WTC11 (cell line): ENCODE data around the gene IL27RA. TPM values are rescaled to one million over a fixed set of nuclear protein-coding genes. Genes with fewer than 3 reads are reported as not detected.

Experiments used
- ATF1 ChIP-seq: sonication (generic); formaldehyde crosslinking; IDR thresholded peaks from 2 replicates; pipeline ENCODE4 v1.8.1; 2023; ENCODE audit warnings: mild to moderate bottlenecking, moderate library complexity, missing genetic modification reagents
- CREM ChIP-seq: sonication (generic); formaldehyde crosslinking; IDR thresholded peaks from 2 replicates; pipeline ENCODE4 v1.8.1; 2022; ENCODE audit warnings: mild to moderate bottlenecking, missing genetic modification reagents, moderate library complexity
- E2F1 ChIP-seq: sonication (generic); formaldehyde crosslinking; IDR thresholded peaks from 2 replicates; pipeline ENCODE4 v1.8.0; 2022; ENCODE audit warnings: mild to moderate bottlenecking, missing genetic modification reagents
- FOXJ3 ChIP-seq: sonication (generic); formaldehyde crosslinking; IDR thresholded peaks from 2 replicates; pipeline ENCODE4 v1.9.0; 2021; ENCODE audit warnings: missing genetic modification reagents, mild to moderate bottlenecking, borderline replicate concordance
- NFATC4 ChIP-seq: fragments of 250-450 bp; sonication (Bioruptor Pico); IDR thresholded peaks from 2 replicates; pipeline ENCODE4 v1.9.0; 2021; ENCODE audit warnings: mild to moderate bottlenecking
- NR2C2 ChIP-seq: sonication (generic); formaldehyde crosslinking; IDR thresholded peaks from 2 replicates; pipeline ENCODE4 v1.8.0; 2022; ENCODE audit warnings: mild to moderate bottlenecking, missing genetic modification reagents
- PRDM15 ChIP-seq: sonication (generic); formaldehyde crosslinking; IDR thresholded peaks from 2 replicates; pipeline ENCODE4 v1.8.0; 2022; ENCODE audit warnings: missing genetic modification reagents
- PREB ChIP-seq: sonication (generic); formaldehyde crosslinking; IDR thresholded peaks from 2 replicates; pipeline ENCODE4 v1.8.1; 2022; ENCODE audit warnings: mild to moderate bottlenecking, missing genetic modification reagents, moderate library complexity, borderline replicate concordance
- RELA ChIP-seq: sonication (generic); formaldehyde crosslinking; IDR thresholded peaks from 2 replicates; pipeline ENCODE4 v1.8.1; 2022; ENCODE audit warnings: missing genetic modification reagents, mild to moderate bottlenecking, borderline replicate concordance
- RORB ChIP-seq: fragments of 250-450 bp; sonication (Bioruptor Pico); IDR thresholded peaks from 2 replicates; pipeline ENCODE4 v1.9.0; 2021; ENCODE audit warnings: mild to moderate bottlenecking
- TEAD4 ChIP-seq: sonication (generic); formaldehyde crosslinking; IDR thresholded peaks from 2 replicates; pipeline ENCODE4 v1.8.0; 2022; ENCODE audit warnings: mild to moderate bottlenecking, missing genetic modification reagents
- ZBTB43 ChIP-seq: sonication (generic); formaldehyde crosslinking; IDR thresholded peaks from 2 replicates; pipeline ENCODE4 v1.8.1; 2023; ENCODE audit warnings: mild to moderate bottlenecking, missing genetic modification reagents
- ZMAT4 ChIP-seq: fragments of 250-450 bp; sonication (Bioruptor Pico); IDR thresholded peaks from 2 replicates; pipeline ENCODE4 v1.9.0; 2021; ENCODE audit warnings: mild to moderate bottlenecking
- ZSCAN18 ChIP-seq: fragments of 250-450 bp; sonication (Bioruptor Pico); IDR thresholded peaks from 2 replicates; pipeline ENCODE4 v2.1.2; 2022; ENCODE audit warnings: mild to moderate bottlenecking, moderate library complexity
- total RNA-seq: library from RNA; stranded (reverse); gene quantifications from 3 replicates; pipeline ENCODE4 v1.2.3, GENCODE V29; 2021
- TF ChIP-seq, protein P1 (sequence below): sonication (generic); formaldehyde crosslinking; IDR thresholded peaks from 2 replicates; pipeline ENCODE4 v1.8.1; 2023; ENCODE audit warnings: mild to moderate bottlenecking, missing genetic modification reagents, borderline replicate concordance
- TF ChIP-seq, protein P2 (sequence below): fragments of 200-600 bp; IDR thresholded peaks from 2 replicates; pipeline ENCODE4 v1.8.0; 2022; ENCODE audit warnings: antibody characterized with exemption
- TF ChIP-seq, protein P3 (sequence below): sonication (generic); formaldehyde crosslinking; IDR thresholded peaks from 2 replicates; pipeline ENCODE4 v1.8.1; 2022; ENCODE audit warnings: missing genetic modification reagents, borderline replicate concordance
- TF ChIP-seq, protein P4 (sequence below): sonication (generic); formaldehyde crosslinking; IDR thresholded peaks from 2 replicates; pipeline ENCODE4 v1.8.1; 2023; ENCODE audit warnings: mild to moderate bottlenecking, missing genetic modification reagents, moderate library complexity

The IL27RA gene
- total RNA-seq, 1 experiment from 2014 or later = 12.2 TPM

DNA sequence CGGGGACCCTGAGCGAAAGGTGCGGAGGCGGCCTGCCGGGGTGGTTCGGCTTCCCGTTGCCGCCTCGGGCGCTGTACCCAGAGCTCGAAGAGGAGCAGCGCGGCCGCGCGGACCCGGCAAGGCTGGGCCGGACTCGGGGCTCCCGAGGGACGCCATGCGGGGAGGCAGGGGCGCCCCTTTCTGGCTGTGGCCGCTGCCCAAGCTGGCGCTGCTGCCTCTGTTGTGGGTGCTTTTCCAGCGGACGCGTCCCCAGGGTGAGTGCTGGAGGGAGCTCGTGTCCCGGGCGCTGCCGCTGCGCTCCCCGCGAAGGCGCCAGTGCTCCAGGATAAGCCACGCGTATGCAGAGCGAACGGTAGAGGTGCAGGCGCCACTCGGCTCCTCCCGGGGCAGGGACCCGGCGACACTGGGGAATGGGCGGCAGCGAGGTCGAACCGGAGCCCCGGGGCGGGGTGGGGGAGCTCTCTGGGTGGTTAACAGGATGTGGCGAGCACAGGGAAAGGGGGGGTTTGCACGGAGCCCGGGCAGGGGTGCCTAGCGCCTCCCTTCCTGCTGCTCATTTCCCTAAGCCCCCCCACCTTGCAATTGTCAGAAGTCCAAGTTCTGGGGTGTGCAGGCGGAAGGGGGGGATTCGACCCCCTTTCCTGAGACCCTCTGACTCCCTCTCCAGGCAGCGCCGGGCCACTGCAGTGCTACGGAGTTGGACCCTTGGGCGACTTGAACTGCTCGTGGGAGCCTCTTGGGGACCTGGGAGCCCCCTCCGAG, at the start of gene IL27RA (continued):
- TF ChIP-seq, protein P1, sequence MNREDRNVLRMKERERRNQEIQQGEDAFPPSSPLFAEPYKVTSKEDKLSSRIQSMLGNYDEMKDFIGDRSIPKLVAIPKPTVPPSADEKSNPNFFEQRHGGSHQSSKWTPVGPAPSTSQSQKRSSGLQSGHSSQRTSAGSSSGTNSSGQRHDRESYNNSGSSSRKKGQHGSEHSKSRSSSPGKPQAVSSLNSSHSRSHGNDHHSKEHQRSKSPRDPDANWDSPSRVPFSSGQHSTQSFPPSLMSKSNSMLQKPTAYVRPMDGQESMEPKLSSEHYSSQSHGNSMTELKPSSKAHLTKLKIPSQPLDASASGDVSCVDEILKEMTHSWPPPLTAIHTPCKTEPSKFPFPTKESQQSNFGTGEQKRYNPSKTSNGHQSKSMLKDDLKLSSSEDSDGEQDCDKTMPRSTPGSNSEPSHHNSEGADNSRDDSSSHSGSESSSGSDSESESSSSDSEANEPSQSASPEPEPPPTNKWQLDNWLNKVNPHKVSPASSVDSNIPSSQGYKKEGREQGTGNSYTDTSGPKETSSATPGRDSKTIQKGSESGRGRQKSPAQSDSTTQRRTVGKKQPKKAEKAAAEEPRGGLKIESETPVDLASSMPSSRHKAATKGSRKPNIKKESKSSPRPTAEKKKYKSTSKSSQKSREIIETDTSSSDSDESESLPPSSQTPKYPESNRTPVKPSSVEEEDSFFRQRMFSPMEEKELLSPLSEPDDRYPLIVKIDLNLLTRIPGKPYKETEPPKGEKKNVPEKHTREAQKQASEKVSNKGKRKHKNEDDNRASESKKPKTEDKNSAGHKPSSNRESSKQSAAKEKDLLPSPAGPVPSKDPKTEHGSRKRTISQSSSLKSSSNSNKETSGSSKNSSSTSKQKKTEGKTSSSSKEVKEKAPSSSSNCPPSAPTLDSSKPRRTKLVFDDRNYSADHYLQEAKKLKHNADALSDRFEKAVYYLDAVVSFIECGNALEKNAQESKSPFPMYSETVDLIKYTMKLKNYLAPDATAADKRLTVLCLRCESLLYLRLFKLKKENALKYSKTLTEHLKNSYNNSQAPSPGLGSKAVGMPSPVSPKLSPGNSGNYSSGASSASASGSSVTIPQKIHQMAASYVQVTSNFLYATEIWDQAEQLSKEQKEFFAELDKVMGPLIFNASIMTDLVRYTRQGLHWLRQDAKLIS = no peak
- TF ChIP-seq ZBTB43 (CRISPR knock-in tag) = peak; percentile 62; the same call in 1 of the 2 replicates
- no peak for TF ChIP-seq FOXJ3 (CRISPR knock-in tag)
- TF ChIP-seq, protein P2, sequence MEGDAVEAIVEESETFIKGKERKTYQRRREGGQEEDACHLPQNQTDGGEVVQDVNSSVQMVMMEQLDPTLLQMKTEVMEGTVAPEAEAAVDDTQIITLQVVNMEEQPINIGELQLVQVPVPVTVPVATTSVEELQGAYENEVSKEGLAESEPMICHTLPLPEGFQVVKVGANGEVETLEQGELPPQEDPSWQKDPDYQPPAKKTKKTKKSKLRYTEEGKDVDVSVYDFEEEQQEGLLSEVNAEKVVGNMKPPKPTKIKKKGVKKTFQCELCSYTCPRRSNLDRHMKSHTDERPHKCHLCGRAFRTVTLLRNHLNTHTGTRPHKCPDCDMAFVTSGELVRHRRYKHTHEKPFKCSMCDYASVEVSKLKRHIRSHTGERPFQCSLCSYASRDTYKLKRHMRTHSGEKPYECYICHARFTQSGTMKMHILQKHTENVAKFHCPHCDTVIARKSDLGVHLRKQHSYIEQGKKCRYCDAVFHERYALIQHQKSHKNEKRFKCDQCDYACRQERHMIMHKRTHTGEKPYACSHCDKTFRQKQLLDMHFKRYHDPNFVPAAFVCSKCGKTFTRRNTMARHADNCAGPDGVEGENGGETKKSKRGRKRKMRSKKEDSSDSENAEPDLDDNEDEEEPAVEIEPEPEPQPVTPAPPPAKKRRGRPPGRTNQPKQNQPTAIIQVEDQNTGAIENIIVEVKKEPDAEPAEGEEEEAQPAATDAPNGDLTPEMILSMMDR = peak; percentile 66; the same call in 1 of the 2 replicates
- TF ChIP-seq E2F1 = no peak
- TF ChIP-seq ZMAT4 (CRISPR knock-in tag) = no peak
- TF ChIP-seq ZSCAN18 (CRISPR knock-in tag) = no peak
- no peak for TF ChIP-seq PRDM15 (CRISPR knock-in tag)
- no peak for TF ChIP-seq RELA (CRISPR knock-in tag)
- no peak for TF ChIP-seq NR2C2 (CRISPR knock-in tag)
- TF ChIP-seq, protein P3, sequence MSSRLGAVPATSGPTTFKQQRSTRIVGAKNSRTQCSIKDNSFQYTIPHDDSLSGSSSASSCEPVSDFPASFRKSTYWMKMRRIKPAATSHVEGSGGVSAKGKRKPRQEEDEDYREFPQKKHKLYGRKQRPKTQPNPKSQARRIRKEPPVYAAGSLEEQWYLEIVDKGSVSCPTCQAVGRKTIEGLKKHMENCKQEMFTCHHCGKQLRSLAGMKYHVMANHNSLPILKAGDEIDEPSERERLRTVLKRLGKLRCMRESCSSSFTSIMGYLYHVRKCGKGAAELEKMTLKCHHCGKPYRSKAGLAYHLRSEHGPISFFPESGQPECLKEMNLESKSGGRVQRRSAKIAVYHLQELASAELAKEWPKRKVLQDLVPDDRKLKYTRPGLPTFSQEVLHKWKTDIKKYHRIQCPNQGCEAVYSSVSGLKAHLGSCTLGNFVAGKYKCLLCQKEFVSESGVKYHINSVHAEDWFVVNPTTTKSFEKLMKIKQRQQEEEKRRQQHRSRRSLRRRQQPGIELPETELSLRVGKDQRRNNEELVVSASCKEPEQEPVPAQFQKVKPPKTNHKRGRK (CRISPR knock-in tag) = no peak
- no peak for TF ChIP-seq ATF1
- 0 out of 2 replicates have a peak, but pooled peaks have one; percentile 38 for TF ChIP-seq TEAD4
- TF ChIP-seq PREB = no peak
- TF ChIP-seq, protein P4, sequence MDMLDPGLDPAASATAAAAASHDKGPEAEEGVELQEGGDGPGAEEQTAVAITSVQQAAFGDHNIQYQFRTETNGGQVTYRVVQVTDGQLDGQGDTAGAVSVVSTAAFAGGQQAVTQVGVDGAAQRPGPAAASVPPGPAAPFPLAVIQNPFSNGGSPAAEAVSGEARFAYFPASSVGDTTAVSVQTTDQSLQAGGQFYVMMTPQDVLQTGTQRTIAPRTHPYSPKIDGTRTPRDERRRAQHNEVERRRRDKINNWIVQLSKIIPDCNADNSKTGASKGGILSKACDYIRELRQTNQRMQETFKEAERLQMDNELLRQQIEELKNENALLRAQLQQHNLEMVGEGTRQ (CRISPR knock-in tag) = no peak
- TF ChIP-seq CREM (CRISPR knock-in tag) = no peak
- no peak for TF ChIP-seq RORB (CRISPR knock-in tag)
- TF ChIP-seq NFATC4 = no peak
